Osteocyte (in vitro differentiated cells): Measurements from ENCODE around the gene MTCL3. TPM values are rescaled to one million over a fixed set of nuclear protein-coding genes. Genes with fewer than 3 reads are reported as not detected.

ENCODE experiments used
- DNase-seq: peaks from one replicate; pipeline ENCODE4 v3.0.0; 2021; ENCODE audit warnings: mixed read lengths; ENCODE audit not compliant: unreplicated experiment; ENCODE audit errors: extremely low spot score
- H3K27ac Mint-ChIP-seq: one replicate; pipeline ENCODE4 v1.8.0; 2021; ENCODE audit warnings: mild to moderate bottlenecking, mixed read lengths; ENCODE audit not compliant: unreplicated experiment
- H3K27me3 Mint-ChIP-seq: one replicate; pipeline ENCODE4 v1.8.0; 2021; ENCODE audit warnings: mixed read lengths; ENCODE audit not compliant: unreplicated experiment
- H3K36me3 Mint-ChIP-seq: one replicate; pipeline ENCODE4 v1.8.0; 2021; ENCODE audit warnings: mixed read lengths; ENCODE audit not compliant: unreplicated experiment
- H3K4me1 Mint-ChIP-seq: one replicate; pipeline ENCODE4 v1.8.0; 2021; ENCODE audit warnings: mixed read lengths; ENCODE audit not compliant: unreplicated experiment
- H3K4me3 Mint-ChIP-seq: one replicate; pipeline ENCODE4 v1.8.0; 2021; ENCODE audit warnings: mild to moderate bottlenecking, moderate library complexity, mixed read lengths; ENCODE audit not compliant: unreplicated experiment
- H3K9me3 Mint-ChIP-seq: one replicate; pipeline ENCODE4 v1.8.0; 2021; ENCODE audit warnings: mixed read lengths; ENCODE audit not compliant: unreplicated experiment
- CTCF ChIP-seq: fragments of 200-600 bp; sonication (generic); IDR thresholded peaks from 2 replicates; pipeline ENCODE4 v1.5.0; 2021; ENCODE audit warnings: antibody characterized with exemption, mild to moderate bottlenecking, moderate library complexity
- total RNA-seq: library from RNA; stranded (reverse); gene quantifications from 2 replicates; pipeline ENCODE4 v1.2.1, GENCODE V29; 2021

MTCL3 gene

GRCh38 chr6:127423921-127424320 lies 95.2 kb downstream of the MTCL3 start:
- TF ChIP-seq CTCF = no peak
- DNase-seq = no peak
- H3K27me3 Mint-ChIP-seq = no peaks in the 10 kb centered on the region
- H3K4me1 Mint-ChIP-seq = peaks cover 7% of the 10 kb centered on the region
- H3K9me3 Mint-ChIP-seq = no peaks in the 10 kb centered on the region
- H3K27ac Mint-ChIP-seq = no peak overlapping the region
- no peaks in the 10 kb centered on the region for H3K36me3 Mint-ChIP-seq
- no peak overlapping the region for H3K4me3 Mint-ChIP-seq

Other genes with a start within 250 kb of the MTCL3 start
- 45.0 and 47.2 TPM in 2 replicates for gene ECHDC1, start 175.7 kb downstream of the MTCL3 start, total RNA-seq
- gene KIAA0408, start 59.9 kb downstream of the MTCL3 start, total RNA-seq = 0.27 TPM in 1 of 2 replicates, not detected in the other
- 0.73 TPM in 1 of 2 replicates, not detected in the other for gene C6orf58, start 57.8 kb upstream of the MTCL3 start, total RNA-seq